GM12801 (cell line): ENCODE measurements around the gene CADM1.

Source experiments
- CTCF ChIP-seq: IDR thresholded peaks from one replicate; pipeline ENCODE4 v1.5.1; 2011; ENCODE audit warnings: control low read depth; ENCODE audit not compliant: insufficient read length; ENCODE audit errors: extremely low read depth

CADM1 gene

GRCh38 chr11:115169251-115169650, 335.0 kb downstream of the CADM1 start:
- TF ChIP-seq CTCF: no peak

- TF ChIP-seq CTCF: no peak
These were observed 335.5 kb downstream of the CADM1 start for GRCh38 chr11:115168686-115169085.

GRCh38 chr11:115168229-115168671, 336.0 kb downstream of the CADM1 start:
- no peak for TF ChIP-seq CTCF

GRCh38 chr11:115167456-115167855, 336.8 kb downstream of the CADM1 start:
- TF ChIP-seq CTCF: no peak

- TF ChIP-seq CTCF: no peak
These were observed 337.4 kb downstream of the CADM1 start for GRCh38 chr11:115166820-115167219.

GRCh38 chr11:115164774-115165173, 339.4 kb downstream of the CADM1 start:
- no peak for TF ChIP-seq CTCF

- TF ChIP-seq CTCF: no peak
These were observed 341.3 kb downstream of the CADM1 start for GRCh38 chr11:115162919-115163318.

GRCh38 chr11:115161876-115162275, 342.3 kb downstream of the CADM1 start:
- TF ChIP-seq CTCF: no peak
